ENCODE measurements around the gene DDX18. TPM values are rescaled to one million over a fixed set of nuclear protein-coding genes. Genes with fewer than 3 reads are reported as not detected.
"Not testable (repeated sequence)": the region's sequence is repeated elsewhere in the genome, so short reads cannot be mapped to it uniquely, and the experiment has no call there.

DDX18 gene
- total RNA-seq: 39.1 and 43.2 TPM in 2 replicates

DNA sequence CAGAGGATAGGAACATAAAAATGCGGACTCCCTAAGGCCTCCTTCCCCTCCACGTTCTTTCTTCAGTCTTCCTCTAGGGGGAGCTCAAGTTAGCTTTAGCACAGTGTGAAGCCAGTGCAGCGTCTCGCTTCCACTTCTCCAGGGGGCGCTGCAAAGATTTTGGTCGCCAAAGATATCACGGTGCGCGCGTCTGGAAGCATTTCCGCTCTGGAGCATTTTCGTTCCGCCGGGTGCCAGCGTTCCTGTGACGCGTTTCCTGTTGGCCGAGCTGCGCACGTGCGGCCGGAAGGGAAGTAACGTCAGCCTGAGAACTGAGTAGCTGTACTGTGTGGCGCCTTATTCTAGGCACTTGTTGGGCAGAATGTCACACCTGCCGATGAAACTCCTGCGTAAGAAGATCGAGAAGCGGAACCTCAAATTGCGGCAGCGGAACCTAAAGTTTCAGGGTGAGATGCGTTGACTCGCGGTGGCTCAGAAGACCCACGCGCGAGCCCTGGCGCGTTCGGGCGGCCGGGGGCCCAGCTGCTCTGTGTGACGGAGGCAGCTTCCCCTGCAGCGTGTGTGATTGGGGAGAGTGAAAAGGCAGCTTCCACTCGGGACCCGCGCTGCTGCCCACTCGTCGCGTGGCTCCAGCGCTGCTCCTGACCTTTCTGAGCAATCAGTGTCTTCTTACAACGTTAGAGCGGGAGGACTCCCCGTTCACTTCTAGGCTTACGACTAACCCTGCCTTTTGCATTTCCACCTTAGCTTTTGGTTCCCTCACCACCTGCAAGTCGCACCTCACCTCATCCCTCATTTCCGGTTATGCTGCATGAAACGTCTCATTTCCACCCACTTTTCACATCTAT, at the start of gene DDX18:
TSS of gene DDX18 (plus strand) at position 275 of the 848 bp plus-strand sequence. CDS start at position 362, 87 bp downstream.
- peak; percentile 94 for DNase-seq (ENCODE audit: extremely low read depth, low read depth, low spot score)

DNA sequence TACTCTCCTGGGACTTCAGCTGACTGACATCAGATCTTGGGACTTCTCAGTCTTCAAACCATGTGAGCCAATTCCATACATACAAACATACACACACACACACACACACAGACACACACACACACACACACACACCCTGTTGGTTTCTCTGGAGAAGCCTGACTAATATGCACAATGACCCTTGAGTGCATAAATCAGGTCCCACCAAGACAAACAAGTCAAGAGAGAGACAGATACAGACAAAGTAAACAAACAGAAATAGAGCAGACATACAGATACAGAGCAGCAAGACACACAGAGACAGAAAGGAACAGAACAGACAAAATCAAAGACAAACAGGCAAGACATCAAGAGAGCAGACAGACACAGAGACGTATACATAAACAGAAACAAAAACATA, 43.8 kb upstream of the DDX18 start:
- DNase-seq (ENCODE audit: extremely low read depth, low read depth, low spot score): no peak

GRCh38 chr2:117771969-117772630, 42.4 kb upstream of the DDX18 start:
- DNase-seq (ENCODE audit: extremely low read depth, low read depth, low spot score): no peak

DNA sequence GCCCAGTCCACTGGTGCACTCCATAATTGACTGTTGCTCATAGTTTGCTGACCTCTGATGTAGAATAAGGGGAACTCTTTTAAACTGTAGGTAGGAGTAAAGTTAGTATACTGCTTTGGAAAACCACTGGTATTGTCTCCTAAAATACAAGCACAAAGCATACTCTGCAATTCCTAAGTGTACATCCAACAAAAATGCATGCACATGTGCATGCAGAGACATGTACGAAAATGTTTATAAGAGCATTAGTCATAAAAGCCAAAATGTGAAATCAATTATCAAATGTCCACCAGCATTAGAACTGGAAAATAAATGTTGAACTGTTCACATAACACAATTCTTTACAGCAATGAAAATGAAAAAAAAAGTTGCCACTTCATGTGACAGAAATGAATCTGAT, 39.8 kb upstream of the DDX18 start:
- DNase-seq (ENCODE audit: extremely low read depth, low read depth, low spot score): no peak

DNA sequence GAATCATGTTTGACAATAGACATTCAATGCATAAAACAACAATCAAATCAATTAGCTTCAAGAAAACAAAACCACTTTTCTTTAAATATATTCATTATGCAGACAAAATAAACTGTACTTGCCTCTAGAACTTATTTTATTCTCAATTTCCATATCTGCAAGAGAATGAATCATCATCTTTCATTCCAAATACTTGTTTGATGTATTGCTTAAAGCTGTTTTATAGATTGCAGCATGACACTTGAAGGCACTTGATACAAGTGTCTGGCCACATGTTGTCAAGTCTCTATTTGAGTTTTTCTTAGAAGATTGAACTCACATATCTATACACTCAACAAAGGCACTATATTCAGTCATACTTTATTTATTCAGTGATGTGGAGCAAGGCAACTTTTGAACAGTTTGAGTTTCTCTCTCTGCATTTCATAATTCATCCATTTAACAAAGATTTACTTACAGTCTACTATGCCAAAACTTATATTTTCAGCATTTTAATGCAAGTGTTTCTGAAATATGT, 38.7 kb upstream of the DDX18 start:
- DNase-seq (ENCODE audit: extremely low read depth, low read depth, low spot score): no peak

DNA sequence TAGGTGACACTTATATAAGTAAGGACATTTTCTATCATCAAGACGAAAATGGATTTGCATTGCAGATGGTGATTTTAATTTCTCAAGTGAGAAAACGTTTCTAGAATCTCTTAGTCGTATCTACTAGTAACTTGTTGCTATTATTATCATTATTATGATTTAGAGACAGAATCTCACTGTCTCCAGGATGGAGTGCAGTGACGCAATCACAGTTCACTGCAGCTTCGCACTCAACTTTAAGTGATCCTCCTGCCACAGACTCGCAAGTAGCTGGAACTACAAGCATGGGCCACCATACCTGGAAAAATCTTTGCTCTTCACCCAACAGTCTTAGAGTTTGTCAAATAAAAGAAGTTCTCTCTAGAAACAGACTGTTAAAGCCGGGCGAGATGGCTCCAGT, 37.6 kb upstream of the DDX18 start:
- DNase-seq (ENCODE audit: extremely low read depth, low read depth, low spot score): no peak

GRCh38 chr2:117785740-117786139, 28.8 kb upstream of the DDX18 start:
- no peak for DNase-seq (ENCODE audit: extremely low read depth, low read depth, low spot score)

DNA sequence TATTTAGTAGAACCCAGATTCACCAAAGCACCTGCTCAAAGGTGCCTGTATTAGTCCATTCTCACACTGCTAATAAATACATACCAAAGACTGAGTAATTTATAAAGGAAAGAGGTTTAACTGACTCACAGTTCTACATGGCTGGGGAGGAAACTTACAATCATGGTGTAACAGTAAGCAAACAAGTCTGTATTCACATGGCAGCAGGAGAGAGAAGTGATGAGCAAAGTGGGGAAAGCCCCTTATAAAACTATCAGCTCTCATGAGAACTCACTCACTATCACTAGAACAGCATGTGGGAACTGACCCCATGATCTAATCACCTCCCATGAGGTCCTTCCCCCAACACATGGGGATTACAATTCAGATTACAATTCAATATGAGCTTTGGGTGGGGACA, 28.0 kb upstream of the DDX18 start:
- no peak for DNase-seq (ENCODE audit: extremely low read depth, low read depth, low spot score)

- no peak for DNase-seq (ENCODE audit: extremely low read depth, low read depth, low spot score)
These were observed 25.0 kb upstream of the DDX18 start for GRCh38 chr2:117789505-117789904.

- no peak for DNase-seq (ENCODE audit: extremely low read depth, low read depth, low spot score)
These were observed 19.8 kb upstream of the DDX18 start for GRCh38 chr2:117794668-117795067.

DNA sequence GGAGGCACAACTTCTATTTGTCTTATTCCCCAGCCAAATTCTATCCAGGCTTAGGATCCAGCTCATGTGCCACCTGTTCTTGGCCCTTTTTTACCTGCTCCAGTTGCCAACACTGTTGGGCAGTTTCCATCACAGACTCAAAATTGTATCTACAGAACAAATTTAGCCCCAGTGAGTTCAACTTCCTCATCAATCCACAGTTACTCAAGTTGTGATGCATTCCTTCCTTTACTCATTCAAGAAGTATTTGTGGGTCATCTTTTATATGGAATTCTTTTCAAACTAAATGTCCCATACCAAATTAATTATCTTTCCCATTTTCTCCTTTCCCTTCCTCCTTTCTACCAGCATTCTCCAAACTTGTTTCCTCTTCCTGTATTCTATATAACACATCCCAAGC, 12.7 kb upstream of the DDX18 start:
- DNase-seq (ENCODE audit: extremely low read depth, low read depth, low spot score): no peak

DNA sequence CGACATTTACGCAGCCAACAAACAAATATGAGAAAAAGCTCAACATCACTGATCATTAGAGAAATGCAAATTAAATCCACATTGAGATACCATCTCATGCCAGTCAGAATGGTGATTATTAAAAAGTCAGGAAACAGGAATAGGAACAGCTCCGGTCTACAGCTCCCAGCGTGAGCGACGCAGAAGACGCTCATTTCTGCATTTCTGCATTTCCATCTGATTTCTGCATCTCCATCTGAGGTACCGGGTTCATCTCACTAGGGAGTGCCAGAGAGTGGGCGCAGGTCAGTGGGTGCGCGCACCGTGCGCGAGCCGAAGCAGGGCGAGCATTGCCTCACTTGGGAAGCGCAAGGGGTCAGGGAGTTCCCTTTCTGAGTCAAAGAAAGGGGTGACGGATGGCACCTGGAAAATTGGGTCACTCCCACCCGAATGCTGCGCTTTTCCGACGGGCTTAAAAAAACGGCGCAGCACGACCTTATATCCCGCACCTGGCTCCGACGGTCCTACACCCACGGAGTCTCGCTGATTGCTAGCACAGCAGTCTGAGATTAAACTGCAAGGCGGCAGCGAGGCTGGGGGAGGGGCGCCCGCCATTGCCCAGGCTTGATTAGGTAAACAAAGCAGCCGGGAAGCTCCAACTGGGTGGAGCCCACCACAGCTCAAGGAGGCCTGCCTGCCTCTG, 10.7 kb upstream of the DDX18 start:
- DNase-seq (ENCODE audit: extremely low read depth, low read depth, low spot score): not testable (repeated sequence)

- DNase-seq (ENCODE audit: extremely low read depth, low read depth, low spot score): no peak
These were observed 2.0 kb upstream of the DDX18 start for GRCh38 chr2:117812443-117812842.

- no peak for DNase-seq (ENCODE audit: extremely low read depth, low read depth, low spot score)
These were observed 1.5 kb downstream of the DDX18 start for GRCh38 chr2:117815946-117816345.

DNA sequence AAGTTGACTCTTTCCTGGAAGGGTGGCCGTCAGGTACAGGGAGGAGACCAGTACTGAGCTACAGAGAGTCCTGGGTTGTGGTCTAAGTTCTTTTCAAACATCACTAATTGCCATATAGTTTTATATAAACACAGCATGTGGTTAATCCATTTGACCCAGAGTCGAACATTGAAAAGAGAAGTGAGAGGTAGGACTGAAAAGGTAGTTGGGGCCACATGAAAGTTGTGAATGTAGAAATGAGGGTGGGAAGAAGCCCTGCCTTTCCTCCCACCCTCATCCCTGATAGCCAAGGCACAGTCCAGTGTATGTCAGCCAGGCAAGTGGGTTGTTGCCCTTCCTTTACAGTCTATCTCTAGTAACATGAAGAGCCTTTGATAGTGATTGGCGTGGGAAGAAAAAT, 4.4 kb downstream of the DDX18 start:
- DNase-seq (ENCODE audit: extremely low read depth, low read depth, low spot score): no peak

DNA sequence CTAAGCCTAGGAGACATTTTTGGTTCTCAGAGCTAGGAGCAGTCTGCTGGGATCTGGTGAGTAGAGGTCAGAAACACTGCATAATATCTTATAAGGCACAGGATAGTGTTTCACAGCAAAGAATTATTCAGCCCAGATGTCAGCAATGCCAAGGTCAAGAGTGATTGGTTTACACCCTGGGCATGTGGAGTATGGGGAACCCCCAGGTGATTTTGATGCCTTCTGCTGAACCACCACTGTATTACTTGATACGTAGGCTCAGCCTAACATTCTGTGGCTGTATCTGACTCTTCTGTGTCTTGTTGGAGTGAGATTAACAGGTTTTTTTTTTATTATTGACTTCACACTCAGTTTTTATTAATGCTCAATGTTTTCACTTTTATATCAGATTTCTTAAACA, 6.0 kb downstream of the DDX18 start:
- no peak for DNase-seq (ENCODE audit: extremely low read depth, low read depth, low spot score)

DNA sequence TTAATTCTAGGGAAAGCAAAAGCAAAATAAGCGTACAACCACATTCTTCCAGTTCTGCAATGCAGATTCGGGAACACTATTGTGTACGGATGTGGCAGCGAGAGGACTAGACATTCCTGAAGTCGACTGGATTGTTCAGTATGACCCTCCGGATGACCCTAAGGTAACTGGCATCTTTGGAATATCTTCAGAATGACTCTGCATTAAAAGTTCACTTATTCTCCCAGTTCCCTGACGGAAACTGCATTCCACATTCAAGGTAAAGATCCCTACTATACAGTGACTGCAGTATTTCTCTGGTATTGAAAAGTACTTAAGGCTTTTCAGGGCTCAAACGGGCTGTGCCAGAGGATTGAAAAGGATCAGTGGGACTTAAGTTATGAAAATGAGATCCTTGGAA, 10.9 kb downstream of the DDX18 start:
- DNase-seq (ENCODE audit: extremely low read depth, low read depth, low spot score): no peak

GRCh38 chr2:117827464-117827863, 13.0 kb downstream of the DDX18 start:
- DNase-seq (ENCODE audit: extremely low read depth, low read depth, low spot score): not testable (repeated sequence)

DNA sequence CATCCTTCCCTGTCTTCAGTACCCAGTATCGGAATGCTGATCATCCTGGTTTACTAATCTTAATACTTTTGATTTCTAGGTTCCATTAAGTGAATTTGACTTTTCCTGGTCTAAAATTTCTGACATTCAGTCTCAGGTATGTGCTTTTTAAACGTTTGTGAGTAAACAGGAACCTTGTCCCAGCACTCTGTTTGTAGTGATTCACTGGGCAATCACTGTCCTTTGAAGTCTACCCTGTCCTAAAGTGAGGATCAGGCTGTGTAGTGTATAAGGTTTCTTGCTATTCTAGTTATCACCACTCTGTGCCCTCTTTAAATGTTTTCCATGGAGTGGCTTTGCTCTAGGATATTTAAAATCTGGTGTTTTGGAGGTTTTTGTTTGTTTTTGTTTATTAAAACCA, 14.4 kb downstream of the DDX18 start:
- no peak for DNase-seq (ENCODE audit: extremely low read depth, low read depth, low spot score)

- DNase-seq (ENCODE audit: extremely low read depth, low read depth, low spot score): no peak
These were observed 17.8 kb downstream of the DDX18 start for GRCh38 chr2:117832332-117832731.

DNA sequence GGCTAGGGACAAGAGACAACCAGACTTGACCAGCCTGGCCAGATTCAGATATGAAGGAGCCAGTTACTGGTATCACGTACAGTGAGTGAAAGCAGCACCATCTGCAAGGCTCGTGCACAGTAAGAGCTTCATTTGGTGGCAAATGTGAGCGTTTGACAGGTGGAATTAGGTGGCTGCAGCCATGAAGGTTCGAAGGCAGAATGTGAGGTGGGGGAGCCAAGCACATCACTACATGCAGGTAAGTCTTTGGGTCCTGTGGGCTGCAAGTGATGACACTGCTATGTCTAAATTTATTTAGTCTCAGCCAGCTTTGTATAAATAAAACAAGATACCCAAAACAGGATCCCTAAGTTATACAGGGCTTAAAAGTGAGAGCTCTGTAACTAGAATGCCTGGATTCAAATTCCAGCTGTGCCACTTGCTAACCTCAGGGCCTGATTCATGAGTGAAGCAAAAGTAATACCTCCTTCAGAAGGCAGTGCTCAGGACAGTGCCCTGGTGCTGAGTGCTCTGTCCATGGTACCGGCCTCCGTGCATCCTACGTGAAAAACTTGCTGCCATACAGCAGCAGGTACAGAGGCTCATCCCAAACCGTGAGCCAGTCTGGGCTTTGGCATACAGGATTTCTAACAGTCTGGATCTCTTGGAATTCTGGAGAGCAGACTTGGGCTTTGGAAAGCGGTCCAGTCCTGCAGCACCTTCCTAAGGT, 18.6 kb downstream of the DDX18 start:
- no peak for DNase-seq (ENCODE audit: extremely low read depth, low read depth, low spot score)

All from glomerular endothelial cell (primary cell).